ENCODE data around the gene CROCC. TPM values are rescaled to one million over a fixed set of nuclear protein-coding genes. Genes with fewer than 3 reads are reported as not detected.
A peak's percentile ranks its signal among the peaks of the same experiment; 100 is the strongest.
"Not testable (repeated sequence)": the region's sequence is repeated elsewhere in the genome, so short reads cannot be mapped to it uniquely, and the experiment has no call there.

The CROCC gene
- total and polyA plus RNA-seq, 2 donors from 2014 or later = 10.6 to 30.5 TPM

GRCh38 chr1:16895598-16896315, 26.0 kb upstream of the CROCC start, which contains the start of gene RNU1-2:
TSS of gene RNU1-2 (plus strand) at chr1:16895980.
- peak; percentile 86 for FAIRE-seq
- H3K36me3 ChIP-seq (ENCODE audit: control insufficient read depth in 2 of 3, insufficient read depth in 3 of 3, low read length in 3 of 3); H3K9me3 ChIP-seq (ENCODE audit: control insufficient read depth in 2 of 3, insufficient read depth in 1 of 3, low read length in 3 of 3); H3K4me1 ChIP-seq (ENCODE audit: control insufficient read depth in 2 of 3, insufficient read depth in 2 of 3, low read depth in 1 of 3, low read length in 3 of 3); H3K27me3 ChIP-seq (ENCODE audit: control insufficient read depth, insufficient read depth, low read length); intact Hi-C loops (cut with DNase I): not testable (repeated sequence)
- H3K27ac ChIP-seq (ENCODE audit: low read depth in 2 of 2, low read length in 2 of 2) = peak within 1 kb of the TSS; percentile 90 to 95
- H3K9ac ChIP-seq (ENCODE audit: low read length in 3 of 3) = peak within 1 kb of the TSS; percentile 11 to 65 (median 49)
- peak within 1 kb of the TSS; percentile 42 to 64 (median 62) for H3K4me3 ChIP-seq (ENCODE audit: low read length in 3 of 3)
- peak; percentile 86 to 97 (median 95) for DNase-seq

GRCh38 chr1:16896316-16897055, 25.2 kb upstream of the CROCC start:
- peak overlapping the region; percentile 30 to 62 (median 44) for H3K4me3 ChIP-seq (ENCODE audit: low read length in 3 of 3)
- peak; percentile 24 to 81 (median 79) for DNase-seq
- FAIRE-seq; H3K9me3 ChIP-seq (ENCODE audit: control insufficient read depth in 2 of 3, insufficient read depth in 1 of 3, low read length in 3 of 3); intact Hi-C loops (cut with DNase I); H3K27me3 ChIP-seq (ENCODE audit: control insufficient read depth, insufficient read depth, low read length); H3K4me1 ChIP-seq (ENCODE audit: control insufficient read depth in 2 of 3, insufficient read depth in 2 of 3, low read depth in 1 of 3, low read length in 3 of 3); H3K36me3 ChIP-seq (ENCODE audit: control insufficient read depth in 2 of 3, insufficient read depth in 3 of 3, low read length in 3 of 3): not testable (repeated sequence)
- H3K9ac ChIP-seq (ENCODE audit: low read length in 3 of 3) = peak overlapping the region in 2 of 3 donors; percentile 49 to 65
- peak overlapping the region; percentile 39 to 90 for H3K27ac ChIP-seq (ENCODE audit: low read depth in 2 of 2, low read length in 2 of 2)

GRCh38 chr1:16897653-16898052, 24.1 kb upstream of the CROCC start:
- H3K27me3 ChIP-seq (ENCODE audit: control insufficient read depth, insufficient read depth, low read length); H3K36me3 ChIP-seq (ENCODE audit: control insufficient read depth in 2 of 3, insufficient read depth in 3 of 3, low read length in 3 of 3); H3K4me3 ChIP-seq (ENCODE audit: low read length in 3 of 3); intact Hi-C loops (cut with DNase I); H3K4me1 ChIP-seq (ENCODE audit: control insufficient read depth in 2 of 3, insufficient read depth in 2 of 3, low read depth in 1 of 3, low read length in 3 of 3); DNase-seq; H3K27ac ChIP-seq (ENCODE audit: low read depth in 2 of 2, low read length in 2 of 2); FAIRE-seq; H3K9ac ChIP-seq (ENCODE audit: low read length in 3 of 3); H3K9me3 ChIP-seq (ENCODE audit: control insufficient read depth in 2 of 3, insufficient read depth in 1 of 3, low read length in 3 of 3): not testable (repeated sequence)

GRCh38 chr1:16898298-16898697, 23.4 kb upstream of the CROCC start:
- FAIRE-seq; H3K9ac ChIP-seq (ENCODE audit: low read length in 3 of 3); H3K4me1 ChIP-seq (ENCODE audit: control insufficient read depth in 2 of 3, insufficient read depth in 2 of 3, low read depth in 1 of 3, low read length in 3 of 3); H3K9me3 ChIP-seq (ENCODE audit: control insufficient read depth in 2 of 3, insufficient read depth in 1 of 3, low read length in 3 of 3); H3K27me3 ChIP-seq (ENCODE audit: control insufficient read depth, insufficient read depth, low read length); intact Hi-C loops (cut with DNase I); H3K27ac ChIP-seq (ENCODE audit: low read depth in 2 of 2, low read length in 2 of 2); H3K4me3 ChIP-seq (ENCODE audit: low read length in 3 of 3); DNase-seq; H3K36me3 ChIP-seq (ENCODE audit: control insufficient read depth in 2 of 3, insufficient read depth in 3 of 3, low read length in 3 of 3): not testable (repeated sequence)

GRCh38 chr1:16899020-16899419, 22.7 kb upstream of the CROCC start:
- H3K27me3 ChIP-seq (ENCODE audit: control insufficient read depth, insufficient read depth, low read length); H3K9me3 ChIP-seq (ENCODE audit: control insufficient read depth in 2 of 3, insufficient read depth in 1 of 3, low read length in 3 of 3); H3K27ac ChIP-seq (ENCODE audit: low read depth in 2 of 2, low read length in 2 of 2); H3K4me3 ChIP-seq (ENCODE audit: low read length in 3 of 3); FAIRE-seq; H3K36me3 ChIP-seq (ENCODE audit: control insufficient read depth in 2 of 3, insufficient read depth in 3 of 3, low read length in 3 of 3); intact Hi-C loops (cut with DNase I); H3K9ac ChIP-seq (ENCODE audit: low read length in 3 of 3): not testable (repeated sequence)
- DNase-seq = peak in 1 of 5 donors; percentile 72
- peaks cover 0 to 11% (median 6%) of the 10 kb centered on the region in 3 donors for H3K4me1 ChIP-seq (ENCODE audit: control insufficient read depth in 2 of 3, insufficient read depth in 2 of 3, low read depth in 1 of 3, low read length in 3 of 3)

All from kidney (tissue), 11 donors.